Myometrial cell (primary cell): ENCODE measurements around the gene CUEDC2. TPM values are rescaled to one million over a fixed set of nuclear protein-coding genes. Genes with fewer than 3 reads are reported as not detected.

Source experiments
- total RNA-seq: library from RNA; depleted of rRNA; stranded (reverse); fragments of >200 nt; gene quantifications from 2 replicates; pipeline ENCODE4 v1.2.3, GENCODE V29; 2015

Gene CUEDC2, protein sequence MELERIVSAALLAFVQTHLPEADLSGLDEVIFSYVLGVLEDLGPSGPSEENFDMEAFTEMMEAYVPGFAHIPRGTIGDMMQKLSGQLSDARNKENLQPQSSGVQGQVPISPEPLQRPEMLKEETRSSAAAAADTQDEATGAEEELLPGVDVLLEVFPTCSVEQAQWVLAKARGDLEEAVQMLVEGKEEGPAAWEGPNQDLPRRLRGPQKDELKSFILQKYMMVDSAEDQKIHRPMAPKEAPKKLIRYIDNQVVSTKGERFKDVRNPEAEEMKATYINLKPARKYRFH
- total RNA-seq: 103 and 137 TPM in 2 replicates

DNA sequence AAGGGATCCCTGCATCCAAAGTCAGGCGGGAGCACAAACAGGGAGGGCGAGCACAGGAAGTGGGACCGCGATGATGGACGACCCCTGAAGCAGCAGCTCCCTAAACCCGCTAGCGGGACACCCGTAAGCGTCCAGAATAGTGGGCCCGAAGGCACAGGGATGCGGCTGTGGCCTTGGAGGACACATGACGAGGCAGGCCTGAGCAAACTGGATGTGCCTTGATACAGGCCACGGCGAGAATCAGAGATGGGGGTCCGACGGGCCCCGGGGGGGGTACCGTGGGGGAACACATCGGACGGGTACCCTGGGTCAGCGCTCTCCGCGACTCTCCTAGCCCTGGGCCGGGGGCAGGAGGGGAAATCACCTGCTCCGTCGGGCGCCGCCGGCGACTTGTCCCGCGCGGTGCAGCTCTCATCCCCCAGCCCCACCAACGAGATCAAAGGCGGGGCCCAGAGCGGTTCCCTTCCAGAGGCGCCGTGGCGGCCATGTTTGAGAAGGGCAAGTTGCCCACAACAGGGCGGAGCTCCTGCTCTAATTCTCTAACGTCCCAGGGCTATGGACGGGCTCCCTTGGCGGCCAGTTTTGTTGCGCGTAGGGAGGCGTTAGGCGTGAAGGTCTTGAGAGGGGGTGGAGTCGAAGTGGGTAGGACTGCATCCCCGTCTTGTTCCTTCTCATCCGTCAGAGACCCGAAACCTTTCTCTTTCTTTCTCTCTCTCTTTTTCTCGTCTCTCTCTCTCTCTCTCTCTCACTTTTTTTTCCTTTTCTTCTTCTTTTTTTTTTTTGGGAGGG, at the start of gene CUEDC2:
Gene CUEDC2 (minus strand): TSS at position 413 of the 789 bp plus-strand sequence. CDS start 7,386 bp downstream, outside the sequence.

DNA sequence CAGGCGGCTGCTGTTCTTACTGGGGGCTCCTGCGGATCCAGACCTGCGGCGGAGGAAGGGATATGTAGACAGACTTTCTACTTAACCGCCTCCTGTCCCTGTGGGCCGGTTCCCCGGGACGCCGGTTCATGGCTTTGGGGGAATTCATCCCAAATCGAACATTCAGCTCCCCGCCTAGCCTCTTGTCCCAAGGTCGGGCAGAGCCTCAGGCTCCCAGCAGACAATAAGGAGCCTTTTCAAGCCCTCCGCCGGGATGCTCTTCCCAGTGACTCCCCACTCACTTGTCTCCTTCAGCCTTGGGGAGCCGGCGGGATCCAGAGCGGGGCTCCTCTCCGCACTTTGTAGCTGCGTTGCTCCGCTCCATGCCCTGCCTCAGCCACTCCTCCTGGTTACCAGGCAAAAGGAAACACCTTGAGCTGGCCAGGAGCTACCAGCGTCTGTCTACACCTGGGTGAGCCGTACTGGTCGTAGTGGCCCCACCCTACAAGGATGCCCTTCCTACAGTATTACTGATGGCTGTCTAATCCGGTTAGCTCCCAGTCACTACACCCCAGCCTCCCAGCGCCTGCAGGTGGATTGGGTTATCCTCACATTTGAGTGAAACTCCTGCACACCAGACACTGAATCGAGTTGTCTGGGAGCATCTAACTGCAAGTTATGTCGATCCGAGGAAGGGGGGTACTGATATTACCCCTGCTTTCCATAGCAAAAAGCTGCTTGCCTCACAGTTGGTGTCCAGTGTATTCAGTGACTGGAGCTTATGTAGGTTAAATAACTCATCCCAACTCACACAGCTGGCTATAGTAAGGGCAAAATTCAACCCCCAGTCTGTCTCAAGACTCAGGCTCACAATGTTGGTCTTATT, 19.0 kb upstream of the CUEDC2 start, which contains the start of gene C10orf95:
Gene C10orf95 (minus strand): TSS at position 439 of the 865 bp plus-strand sequence. CDS start 450 bp downstream, outside the sequence.

DNA sequence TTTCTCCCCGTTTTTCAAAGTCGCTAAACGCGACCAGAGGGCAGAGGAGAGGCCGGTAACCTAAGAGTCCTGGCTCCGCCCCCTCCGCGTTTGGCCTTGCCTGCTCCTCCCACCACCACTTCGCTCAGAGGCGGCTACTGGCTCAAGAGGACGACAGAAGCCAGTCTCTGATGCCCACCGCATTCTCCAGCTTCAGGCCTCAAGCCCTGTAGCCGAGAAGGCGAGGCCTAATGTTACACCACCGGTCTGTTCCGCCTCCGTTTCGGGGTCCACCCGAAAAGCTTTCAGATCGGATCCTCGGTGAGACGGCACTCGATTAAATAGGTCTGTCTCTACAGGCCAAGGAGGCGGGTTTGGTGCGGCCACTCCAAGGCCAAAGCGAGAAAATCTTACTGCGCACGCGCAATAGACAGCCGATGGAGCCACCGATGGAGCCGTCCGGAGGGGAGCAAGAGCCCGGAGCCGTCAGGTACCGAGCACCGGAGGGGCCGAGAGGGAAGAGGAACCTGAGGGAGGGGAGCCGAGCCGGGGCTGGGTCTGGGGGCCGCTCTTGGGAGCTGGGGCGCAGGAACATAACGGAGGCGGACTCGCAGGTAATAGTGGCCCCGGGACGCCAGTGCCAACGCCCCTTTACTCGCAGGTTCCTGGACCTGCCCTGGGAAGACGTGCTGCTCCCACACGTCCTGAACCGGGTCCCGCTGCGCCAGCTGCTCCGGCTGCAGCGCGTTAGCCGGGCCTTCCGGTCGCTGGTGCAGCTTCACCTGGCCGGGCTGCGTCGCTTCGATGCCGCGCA, 11.5 kb downstream of the CUEDC2 start, which contains the start of gene FBXL15:
Gene FBXL15 (plus strand): TSS at position 123 of the 793 bp plus-strand sequence. CDS start 294 bp downstream, at position 417.

DNA sequence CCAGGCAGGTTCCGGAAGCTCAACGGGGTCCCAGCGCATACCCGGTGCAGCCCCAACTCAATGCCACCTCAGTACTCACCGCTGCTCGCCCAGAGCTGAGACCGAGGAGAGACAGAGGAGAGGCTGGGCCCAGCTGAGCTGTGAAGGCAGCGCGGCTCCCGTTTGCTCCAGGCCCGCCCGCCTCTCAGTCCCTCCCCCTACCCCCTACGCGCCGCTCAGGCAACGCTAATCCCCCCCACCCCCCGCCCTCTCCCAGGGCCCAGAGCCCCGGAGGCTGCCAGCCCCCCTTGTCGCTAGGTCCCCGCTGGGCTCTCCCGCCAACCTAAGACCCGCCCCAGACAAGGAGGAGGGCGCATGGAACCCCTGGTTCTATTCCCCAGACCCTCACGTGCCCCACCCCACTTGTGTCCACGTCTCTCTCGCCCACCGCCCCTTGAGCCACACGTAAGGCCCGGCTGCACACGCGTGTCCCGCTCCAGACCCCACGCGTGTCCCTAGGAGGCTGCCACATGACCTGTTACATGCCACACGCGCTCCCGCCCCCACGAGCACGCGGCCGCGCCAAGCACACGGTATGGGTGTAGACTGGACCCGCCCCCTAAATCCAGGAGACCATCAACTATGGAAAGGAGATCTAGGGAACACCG, 13.6 kb downstream of the CUEDC2 start, which contains the start of gene PSD:
Gene PSD (minus strand): TSS at position 164 of the 647 bp plus-strand sequence. CDS start 1,747 bp downstream, outside the sequence.

DNA sequence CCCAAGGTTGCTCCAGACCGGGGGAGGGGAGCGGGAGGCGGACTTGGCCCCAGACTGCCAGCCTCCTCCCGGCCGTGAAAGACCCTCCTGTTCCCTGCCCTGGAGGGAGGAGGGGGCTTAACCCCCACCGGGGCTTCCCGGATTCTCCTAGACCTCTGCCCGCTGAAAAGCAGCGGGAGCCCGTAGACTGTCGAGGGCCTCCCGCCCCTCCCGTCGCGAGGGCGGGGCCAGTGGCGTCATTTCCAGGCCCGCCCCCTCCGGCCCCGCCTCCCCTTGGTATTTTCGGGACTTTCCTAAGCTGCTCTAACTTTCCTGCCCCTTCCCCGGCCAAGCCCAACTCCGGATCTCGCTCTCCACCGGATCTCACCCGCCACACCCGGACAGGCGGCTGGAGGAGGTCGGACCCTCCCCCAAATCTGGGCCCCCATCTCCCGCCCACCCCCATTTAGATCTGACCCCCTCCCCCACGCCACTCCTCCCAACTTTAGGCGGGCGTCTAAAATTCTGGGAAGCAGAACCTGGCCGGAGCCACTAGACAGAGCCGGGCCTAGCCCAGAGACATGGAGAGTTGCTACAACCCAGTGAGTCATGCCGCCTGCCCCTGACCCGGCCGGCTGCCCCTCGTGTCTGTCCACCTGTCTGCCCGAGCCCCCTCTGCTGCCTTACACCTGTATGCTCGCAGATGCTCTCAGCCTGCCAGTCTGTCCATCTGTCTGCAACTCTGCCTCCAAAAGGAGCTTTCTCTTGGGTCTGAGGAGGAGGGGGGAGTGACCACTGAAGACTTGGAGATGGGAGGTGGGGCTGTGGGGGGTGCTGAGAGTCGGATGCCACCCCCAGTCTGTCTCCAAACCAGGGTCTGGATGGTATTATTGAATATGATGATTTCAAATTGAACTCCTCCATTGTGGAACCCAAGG, 36.7 kb downstream of the CUEDC2 start, which contains the start of gene NFKB2:
Gene NFKB2 (plus strand): TSS at position 306 of the 917 bp plus-strand sequence. CDS start 255 bp downstream, at position 561.

Other genes with a start within 250 kb of the CUEDC2 start
- not detected in 2 replicates for gene ELOVL3, start 206.3 kb downstream of the CUEDC2 start, total RNA-seq
- not detected in 2 replicates for gene PITX3, start 191.1 kb downstream of the CUEDC2 start, total RNA-seq
- gene GBF1, start 187.0 kb downstream of the CUEDC2 start, total RNA-seq: 51.6 and 52.5 TPM in 2 replicates
- 25.9 and 33.4 TPM in 2 replicates for gene NFKB2, start 36.9 kb downstream of the CUEDC2 start, total RNA-seq
- 9.2 and 14.1 TPM in 2 replicates for gene PSD, start 13.8 kb downstream of the CUEDC2 start, total RNA-seq
- 26.8 and 31.7 TPM in 2 replicates for gene FBXL15, start 11.7 kb downstream of the CUEDC2 start, total RNA-seq
- gene C10orf95, start 19.0 kb upstream of the CUEDC2 start, total RNA-seq: not detected in 2 replicates
- 169 and 196 TPM in 2 replicates for gene ACTR1A, start 70.1 kb upstream of the CUEDC2 start, total RNA-seq
- gene SUFU, start 71.4 kb upstream of the CUEDC2 start, total RNA-seq: 4.6 and 6.0 TPM in 2 replicates
- 129 and 134 TPM in 2 replicates for gene TRIM8, start 211.9 kb upstream of the CUEDC2 start, total RNA-seq